ENCODE results near the gene ZNF135.

ZNF135 gene

GRCh38 chr19:58058467-58058866 lies 615 bp upstream of the ZNF135 start:
- H3K4me1 Mint-ChIP-seq (ENCODE audit: low read depth): no peaks in the 10 kb centered on the region
- peaks cover 42% of the 10 kb centered on the region for H3K9me3 Mint-ChIP-seq
- H3K4me3 Mint-ChIP-seq: no peak overlapping the region
- DNase-seq (ENCODE audit: low spot score): no peak
- H3K27me3 Mint-ChIP-seq (ENCODE audit: low read depth): no peaks in the 10 kb centered on the region
- no peak overlapping the region for H3K27ac Mint-ChIP-seq
- peaks cover 4% of the 10 kb centered on the region for H3K36me3 Mint-ChIP-seq (ENCODE audit: low read depth)

DNA sequence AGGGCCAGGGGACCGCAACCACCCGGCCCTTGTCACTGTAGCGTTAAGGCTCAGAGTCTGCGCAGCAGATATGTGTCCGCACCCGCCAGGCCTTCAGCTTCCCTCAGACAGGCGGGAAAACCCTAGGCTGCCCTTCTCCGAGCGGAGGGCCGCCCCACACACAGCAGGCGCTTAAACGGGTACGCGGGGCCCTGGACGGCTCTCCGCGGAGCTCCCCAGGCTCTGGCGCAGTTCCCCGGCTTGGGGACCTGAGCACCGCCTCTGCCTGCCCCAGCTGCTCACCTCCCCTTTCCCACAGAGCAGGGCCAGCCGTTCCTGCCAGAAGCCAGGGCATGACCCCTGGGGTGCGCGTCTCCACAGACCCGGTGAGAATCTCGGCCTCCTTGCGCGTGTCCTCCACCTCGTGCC lies 593 bp downstream of the ZNF135 start:
- H3K27ac Mint-ChIP-seq: no peak overlapping the region
- no peak for DNase-seq (ENCODE audit: low spot score)
- no peak overlapping the region for H3K4me3 Mint-ChIP-seq

GRCh38 chr19:58060231-58060630 lies 1.1 kb downstream of the ZNF135 start:
- Mint-ChIP-seq H3K27me3 (ENCODE audit: low read depth) (no peaks in the 10 kb centered on the region), H3K36me3 (ENCODE audit: low read depth) (peaks cover 5% of the 10 kb centered on the region), H3K9me3 (peaks cover 47% of the 10 kb centered on the region), H3K4me1 (ENCODE audit: low read depth) (no peaks in the 10 kb centered on the region), H3K4me3 (no peak overlapping the region), H3K27ac (no peak overlapping the region)
- no peak for DNase-seq (ENCODE audit: low spot score)

More for the DNA sequence above, 593 bp downstream of the ZNF135 start:
- H3K4me1 Mint-ChIP-seq (ENCODE audit: low read depth): no peaks in the 10 kb centered on the region
- H3K27me3 Mint-ChIP-seq (ENCODE audit: low read depth): no peaks in the 10 kb centered on the region
- H3K9me3 Mint-ChIP-seq: peaks cover 47% of the 10 kb centered on the region
- peaks cover 5% of the 10 kb centered on the region for H3K36me3 Mint-ChIP-seq (ENCODE audit: low read depth)

- Mint-ChIP-seq H3K4me1 (ENCODE audit: low read depth) (no peaks in the 10 kb centered on the region), H3K4me3 (no peak overlapping the region), H3K27ac (no peak overlapping the region), H3K9me3 (peaks cover 64% of the 10 kb centered on the region), H3K27me3 (ENCODE audit: low read depth) (no peaks in the 10 kb centered on the region), H3K36me3 (ENCODE audit: low read depth) (peaks cover 11% of the 10 kb centered on the region)
- no peak for DNase-seq (ENCODE audit: low spot score)
These were observed 4.6 kb downstream of the ZNF135 start for GRCh38 chr19:58063712-58064111.

GRCh38 chr19:58067240-58067912 lies 8.3 kb downstream of the ZNF135 start:
- H3K27ac Mint-ChIP-seq: no peak overlapping the region
- DNase-seq (ENCODE audit: low spot score): no peak
- H3K4me1 Mint-ChIP-seq (ENCODE audit: low read depth): no peaks in the 10 kb centered on the region
- no peak overlapping the region for H3K4me3 Mint-ChIP-seq
- H3K36me3 Mint-ChIP-seq (ENCODE audit: low read depth): peaks cover 8% of the 10 kb centered on the region
- peaks cover 66% of the 10 kb centered on the region for H3K9me3 Mint-ChIP-seq
- H3K27me3 Mint-ChIP-seq (ENCODE audit: low read depth): no peaks in the 10 kb centered on the region

- H3K27me3 Mint-ChIP-seq (ENCODE audit: low read depth): no peaks in the 10 kb centered on the region
- no peaks in the 10 kb centered on the region for H3K4me1 Mint-ChIP-seq (ENCODE audit: low read depth)
- peaks cover 57% of the 10 kb centered on the region for H3K9me3 Mint-ChIP-seq
- no peak overlapping the region for H3K27ac Mint-ChIP-seq
- peaks cover 3% of the 10 kb centered on the region for H3K36me3 Mint-ChIP-seq (ENCODE audit: low read depth)
- DNase-seq (ENCODE audit: low spot score): no peak
- no peak overlapping the region for H3K4me3 Mint-ChIP-seq
These were observed 20.7 kb downstream of the ZNF135 start for GRCh38 chr19:58079792-58080191.

- DNase-seq (ENCODE audit: low spot score): no peak
- H3K4me3 Mint-ChIP-seq: no peak overlapping the region
- H3K36me3 Mint-ChIP-seq (ENCODE audit: low read depth): peaks cover 3% of the 10 kb centered on the region
- no peaks in the 10 kb centered on the region for H3K4me1 Mint-ChIP-seq (ENCODE audit: low read depth)
- no peaks in the 10 kb centered on the region for H3K27me3 Mint-ChIP-seq (ENCODE audit: low read depth)
- H3K27ac Mint-ChIP-seq: no peak overlapping the region
- H3K9me3 Mint-ChIP-seq: peaks cover 42% of the 10 kb centered on the region
These were observed 23.9 kb downstream of the ZNF135 start for GRCh38 chr19:58083021-58083420.

DNA sequence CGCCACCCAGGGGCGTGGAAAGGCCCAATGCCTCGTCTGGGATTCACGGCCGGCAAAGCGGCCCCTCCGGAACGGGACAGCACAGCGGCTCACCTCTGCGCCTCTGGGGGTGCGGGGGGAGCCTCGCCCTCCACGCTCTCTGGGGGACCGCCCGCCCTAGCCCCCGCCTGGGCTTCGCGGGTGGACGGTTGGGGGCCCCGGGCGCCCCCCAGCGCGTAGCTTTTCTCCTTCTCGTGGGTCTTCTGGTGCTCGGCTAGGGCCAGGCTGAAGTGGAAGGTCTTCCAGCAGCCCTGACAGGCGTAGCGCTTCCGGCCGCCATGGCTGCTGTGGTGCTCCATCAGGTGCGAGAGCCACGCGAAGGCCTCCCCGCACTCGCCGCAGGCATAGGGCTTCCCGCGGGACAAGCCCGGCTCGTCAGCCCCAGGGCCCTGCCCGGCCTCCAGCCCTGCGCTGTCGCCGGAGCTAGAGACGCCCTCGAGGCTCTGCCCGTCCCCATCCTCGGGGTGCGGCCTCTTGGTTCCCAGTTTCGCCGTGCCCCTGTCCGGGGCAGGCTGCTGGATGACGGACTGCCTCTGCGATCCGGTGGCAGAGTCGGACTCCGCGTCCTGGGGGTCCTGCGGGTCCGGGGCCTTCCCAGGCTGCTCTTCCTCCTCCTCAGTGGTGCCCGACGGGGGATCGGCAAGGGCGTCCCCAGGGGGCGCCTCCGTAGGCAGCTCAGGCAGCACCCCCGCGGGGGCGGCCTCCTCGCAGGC lies 25.7 kb downstream of the ZNF135 start:
- H3K27me3 Mint-ChIP-seq (ENCODE audit: low read depth): no peaks in the 10 kb centered on the region
- no peak overlapping the region for H3K4me3 Mint-ChIP-seq
- no peaks in the 10 kb centered on the region for H3K4me1 Mint-ChIP-seq (ENCODE audit: low read depth)
- no peak for DNase-seq (ENCODE audit: low spot score)
- peaks cover 3% of the 10 kb centered on the region for H3K36me3 Mint-ChIP-seq (ENCODE audit: low read depth)
- peaks cover 30% of the 10 kb centered on the region for H3K9me3 Mint-ChIP-seq
- H3K27ac Mint-ChIP-seq: no peak overlapping the region

DNA sequence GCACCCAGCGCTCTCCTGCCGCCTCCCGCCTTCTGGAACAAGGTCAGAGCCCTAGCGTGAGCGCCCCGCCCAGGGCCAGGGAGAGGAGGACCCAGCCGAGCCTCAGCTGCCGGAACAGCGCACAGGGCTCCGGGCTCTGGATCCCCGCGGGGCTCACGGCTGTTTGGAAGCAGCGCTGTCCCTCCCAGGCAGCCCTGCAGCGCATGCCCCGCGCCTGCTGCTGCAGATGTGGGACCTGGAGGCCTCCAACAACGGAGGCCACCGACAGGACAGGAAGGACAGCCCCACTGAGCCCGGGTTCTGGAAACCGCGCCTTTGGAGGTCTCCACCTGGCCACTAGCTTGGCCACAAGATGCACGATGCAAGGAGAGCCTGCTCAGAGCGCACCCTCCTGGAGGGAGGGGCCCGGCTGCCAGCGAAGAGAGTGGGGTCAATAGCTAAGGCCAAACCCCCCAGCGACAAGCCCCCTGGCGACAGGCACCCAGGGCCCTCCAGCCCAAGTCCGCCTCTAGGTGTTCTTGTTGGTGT lies 26.3 kb downstream of the ZNF135 start:
- Mint-ChIP-seq H3K4me3 (no peak overlapping the region), H3K4me1 (ENCODE audit: low read depth) (no peaks in the 10 kb centered on the region), H3K27ac (no peak overlapping the region), H3K27me3 (ENCODE audit: low read depth) (no peaks in the 10 kb centered on the region), H3K36me3 (ENCODE audit: low read depth) (peaks cover 3% of the 10 kb centered on the region), H3K9me3 (peaks cover 24% of the 10 kb centered on the region)
- DNase-seq (ENCODE audit: low spot score): no peak

GRCh38 chr19:58086825-58087710 lies 28.0 kb downstream of the ZNF135 start:
- Mint-ChIP-seq H3K27me3 (ENCODE audit: low read depth) (no peaks in the 10 kb centered on the region), H3K4me1 (ENCODE audit: low read depth) (no peaks in the 10 kb centered on the region), H3K4me3 (no peak overlapping the region), H3K27ac (no peak overlapping the region), H3K36me3 (ENCODE audit: low read depth) (peaks cover 3% of the 10 kb centered on the region), H3K9me3 (peaks cover 19% of the 10 kb centered on the region)
- DNase-seq (ENCODE audit: low spot score): no peak

- Mint-ChIP-seq H3K9me3 (peaks cover 21% of the 10 kb centered on the region), H3K36me3 (ENCODE audit: low read depth) (peaks cover 5% of the 10 kb centered on the region), H3K4me1 (ENCODE audit: low read depth) (no peaks in the 10 kb centered on the region), H3K27ac (no peak overlapping the region), H3K27me3 (ENCODE audit: low read depth) (no peaks in the 10 kb centered on the region), H3K4me3 (no peak overlapping the region)
- no peak for DNase-seq (ENCODE audit: low spot score)
These were observed 29.5 kb downstream of the ZNF135 start for GRCh38 chr19:58088521-58089052.

GRCh38 chr19:58089846-58090245 lies 30.8 kb downstream of the ZNF135 start:
- Mint-ChIP-seq H3K27ac (no peak overlapping the region), H3K4me1 (ENCODE audit: low read depth) (no peaks in the 10 kb centered on the region), H3K9me3 (peaks cover 15% of the 10 kb centered on the region), H3K4me3 (no peak overlapping the region), H3K27me3 (ENCODE audit: low read depth) (no peaks in the 10 kb centered on the region), H3K36me3 (ENCODE audit: low read depth) (peaks cover 2% of the 10 kb centered on the region)
- no peak for DNase-seq (ENCODE audit: low spot score)

DNA sequence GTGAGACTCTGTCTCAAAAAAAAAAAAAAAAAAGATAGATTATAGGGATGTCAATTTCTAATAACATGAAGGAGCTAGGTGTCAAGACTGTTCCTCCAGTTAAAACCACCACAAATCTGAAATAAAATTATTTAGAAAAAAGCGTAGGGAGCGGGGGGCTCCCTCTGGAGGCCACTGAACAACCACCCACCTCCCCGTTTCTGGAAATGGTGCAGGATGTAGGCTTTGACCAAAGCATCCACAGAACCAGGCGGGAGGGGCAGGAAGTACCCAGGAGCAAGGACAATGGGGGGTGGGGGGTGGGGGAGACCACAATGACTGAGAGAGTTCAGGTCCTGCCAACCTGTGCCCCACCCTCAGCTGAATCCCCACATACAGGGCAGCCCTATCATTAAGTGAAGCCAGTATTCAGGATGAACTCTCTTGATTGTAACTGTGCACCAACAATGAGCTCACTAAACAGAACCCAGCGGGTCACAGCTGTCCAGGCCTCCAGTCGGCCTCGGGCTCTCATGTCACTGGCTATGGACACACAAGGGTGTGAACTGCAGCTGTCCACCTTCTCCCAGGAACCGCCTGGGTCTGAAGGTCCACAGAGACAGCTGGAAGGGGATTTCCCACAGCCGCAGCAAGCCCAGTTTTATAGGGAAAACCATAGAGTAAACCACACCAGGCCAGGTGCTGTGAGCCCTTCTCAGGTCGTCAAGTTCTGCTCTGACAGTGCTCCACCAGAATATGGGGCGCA lies 32.3 kb downstream of the ZNF135 start:
- Mint-ChIP-seq H3K4me1 (ENCODE audit: low read depth) (no peaks in the 10 kb centered on the region), H3K4me3 (no peak overlapping the region), H3K36me3 (ENCODE audit: low read depth) (peaks cover 4% of the 10 kb centered on the region), H3K9me3 (peaks cover 20% of the 10 kb centered on the region), H3K27me3 (ENCODE audit: low read depth) (no peaks in the 10 kb centered on the region), H3K27ac (no peak overlapping the region)
- DNase-seq (ENCODE audit: low spot score): no peak
